C4-2B (cell line): ENCODE results near the gene TMPRSS5.

ENCODE experiments used
- H3K27ac ChIP-seq: fragments of 450-650 bp; 2 replicates; pipeline ENCODE4 v1.5.1; 2017
- CTCF ChIP-seq: fragments of 450-650 bp; conservative IDR thresholded peaks from 2 replicates; pipeline ENCODE4 v1.5.1; 2017; ENCODE audit warnings: mild to moderate bottlenecking
- ZFX ChIP-seq: fragments of 450-650 bp; IDR thresholded peaks from 2 replicates; pipeline ENCODE4 v1.6.1; 2017

The TMPRSS5 gene

DNA sequence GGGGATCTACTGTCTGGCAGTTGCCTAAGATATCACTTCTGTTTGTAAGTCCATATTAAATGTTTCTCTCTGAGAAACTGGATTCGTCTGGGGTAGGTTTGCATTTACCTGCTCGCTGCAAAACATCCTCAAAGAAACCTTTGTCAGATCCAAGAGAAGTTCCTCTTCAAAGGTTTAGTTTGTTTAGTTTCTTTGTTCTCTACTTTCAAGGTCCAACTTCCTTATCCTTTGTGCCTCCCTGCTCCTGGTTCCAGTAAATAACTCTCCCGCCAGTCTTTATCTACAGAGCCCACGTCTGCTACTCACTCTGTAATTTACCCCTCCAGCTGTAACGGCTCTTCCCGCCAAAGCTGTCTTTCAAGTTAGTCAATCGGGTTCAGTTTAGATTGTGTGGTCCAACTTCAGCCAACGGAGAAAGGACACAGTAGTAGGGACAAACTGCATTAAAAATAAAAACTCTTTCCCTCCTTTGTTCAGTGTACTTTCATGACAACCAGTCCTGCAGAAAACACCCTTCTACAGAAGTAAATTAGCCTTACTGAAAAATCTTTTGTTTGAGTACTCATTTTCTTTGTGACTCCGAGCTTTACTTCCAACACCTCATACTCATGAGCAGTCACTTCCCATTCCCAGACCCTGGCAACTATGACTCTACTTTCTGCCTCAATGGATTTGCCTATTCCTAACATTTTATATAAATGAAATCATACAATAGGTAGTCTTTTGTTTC lies 41.0 kb downstream of the TMPRSS5 start:
- H3K27ac ChIP-seq = no peak overlapping the region; the same call in 1 of the 2 replicates
- TF ChIP-seq ZFX (no peak), CTCF (no peak)

- TF ChIP-seq CTCF (no peak), ZFX (no peak)
- H3K27ac ChIP-seq = no peak overlapping the region; the same call in 1 of the 2 replicates
These were observed 41.8 kb downstream of the TMPRSS5 start for GRCh38 chr11:113664069-113664980.

DNA sequence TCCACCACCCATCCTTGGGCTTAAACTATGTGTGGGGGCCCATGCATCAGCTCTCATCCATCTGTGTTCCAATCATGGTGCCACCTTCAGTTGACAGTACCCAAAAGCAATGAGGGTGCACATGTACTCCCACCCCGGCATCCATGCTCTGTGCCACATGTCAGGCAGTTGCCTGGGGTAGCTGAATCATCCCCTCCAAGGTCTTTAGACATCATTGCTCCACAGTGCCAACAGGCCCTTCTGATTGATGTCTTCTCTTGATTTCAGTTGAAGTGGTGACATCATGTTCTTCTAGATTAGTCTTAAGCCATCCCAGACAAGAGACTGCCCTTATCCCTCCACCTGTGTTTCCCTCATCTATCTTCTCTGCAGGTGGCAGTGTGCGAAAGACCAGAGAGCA lies 42.5 kb downstream of the TMPRSS5 start:
- H3K27ac ChIP-seq = no peak overlapping the region
- TF ChIP-seq ZFX (no peak), CTCF (no peak)

DNA sequence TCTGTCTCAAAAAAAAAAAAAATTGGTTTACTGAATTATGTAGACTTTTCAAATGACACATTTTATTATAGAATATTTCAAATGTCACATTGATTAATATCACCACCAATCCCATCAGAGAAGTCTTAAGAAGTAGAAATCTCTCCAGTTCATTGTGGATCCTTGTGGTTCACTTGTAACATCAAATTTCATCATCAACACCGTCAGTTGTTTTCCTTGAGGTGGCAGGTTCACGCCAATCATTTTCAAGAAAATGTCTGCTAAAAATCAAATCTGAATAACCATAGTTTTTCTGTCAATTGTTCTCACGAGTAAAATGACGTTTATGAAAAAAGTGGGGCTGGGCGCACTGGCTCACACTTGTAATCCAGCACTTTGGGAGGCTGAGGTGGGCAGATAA lies 50.3 kb downstream of the TMPRSS5 start:
- H3K27ac ChIP-seq = no peak overlapping the region
- TF ChIP-seq CTCF = no peak
- TF ChIP-seq ZFX = no peak

DNA sequence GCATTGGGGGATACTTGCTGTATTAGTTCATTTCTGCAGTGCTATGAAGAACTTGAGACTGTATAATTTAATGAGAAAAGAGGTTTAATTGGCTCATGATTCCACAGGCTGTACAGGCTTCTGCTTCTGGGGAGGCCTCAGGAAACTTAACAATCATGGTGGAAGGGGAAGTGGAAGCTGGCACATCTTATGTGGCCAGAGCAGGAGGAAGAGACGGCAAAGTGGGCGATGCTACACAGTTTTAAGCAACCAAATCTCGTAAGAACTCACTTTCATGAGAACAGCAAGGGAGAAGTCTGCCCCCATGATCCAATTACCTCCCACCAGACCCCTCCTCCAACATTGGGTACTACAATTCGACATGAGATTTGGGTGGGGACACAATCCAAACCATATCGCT lies 55.1 kb downstream of the TMPRSS5 start:
- H3K27ac ChIP-seq = no peak overlapping the region
- TF ChIP-seq ZFX (no peak), CTCF (no peak)

- H3K27ac ChIP-seq = no peak overlapping the region
- no peak for TF ChIP-seq ZFX
- TF ChIP-seq CTCF = no peak
These were observed 56.8 kb downstream of the TMPRSS5 start for GRCh38 chr11:113649311-113649710.

GRCh38 chr11:113647856-113648255 lies 58.3 kb downstream of the TMPRSS5 start:
- no peak for TF ChIP-seq CTCF
- no peak for TF ChIP-seq ZFX
- no peak overlapping the region for H3K27ac ChIP-seq
